HepG2 (cell line): ENCODE data around the gene C7orf57. TPM values are rescaled to one million over a fixed set of nuclear protein-coding genes. Genes with fewer than 3 reads are reported as not detected.

Experiments
- CBFB ChIP-seq: sonication (generic); formaldehyde crosslinking; IDR thresholded peaks from 2 replicates; pipeline ENCODE4 v1.4.0; 2020; ENCODE audit warnings: missing genetic modification reagents
- CCDC6 ChIP-seq: sonication (generic); formaldehyde crosslinking; IDR thresholded peaks from 2 replicates; pipeline ENCODE4 v1.8.1; 2022; ENCODE audit warnings: mild to moderate bottlenecking, missing genetic modification reagents, moderate library complexity
- DBP ChIP-seq: sonication (generic); formaldehyde crosslinking; IDR thresholded peaks from 2 replicates; pipeline ENCODE4 v1.4.0; 2020; ENCODE audit warnings: missing genetic modification reagents; ENCODE audit errors: not compliant biosample characterization
- DNMT3B ChIP-seq: conservative IDR thresholded peaks from 2 replicates; pipeline ENCODE4 v1.6.1; 2016; ENCODE audit warnings: missing biosample characterization, control low read depth
- FOXO1 ChIP-seq: sonication (generic); formaldehyde crosslinking; IDR thresholded peaks from 2 replicates; pipeline ENCODE4 v1.4.0; 2020; ENCODE audit warnings: missing genetic modification reagents
- GABPB1 ChIP-seq: IDR thresholded peaks from 2 replicates; pipeline ENCODE4 v1.6.1; 2016; ENCODE audit warnings: mild to moderate bottlenecking, missing genetic modification reagents, moderate library complexity, missing compliant biosample characterization
- HOXA3 ChIP-seq: sonication (generic); formaldehyde crosslinking; IDR thresholded peaks from 2 replicates; pipeline ENCODE4 v1.5.0; 2020; ENCODE audit warnings: missing genetic modification reagents
- KIAA2018 ChIP-seq: sonication (generic); formaldehyde crosslinking; IDR thresholded peaks from 2 replicates; pipeline ENCODE4 v1.5.0; 2020; ENCODE audit warnings: mild to moderate bottlenecking, missing genetic modification reagents, borderline replicate concordance
- MAFG ChIP-seq: sonication (generic); formaldehyde crosslinking; IDR thresholded peaks from 2 replicates; pipeline ENCODE4 v1.5.1; 2020; ENCODE audit warnings: mild to moderate bottlenecking, missing genetic modification reagents
- NFKBIZ ChIP-seq: IDR thresholded peaks from 2 replicates; pipeline ENCODE4 v1.6.1; 2018; ENCODE audit warnings: missing genetic modification reagents, missing compliant biosample characterization
- PAXIP1 ChIP-seq: sonication (generic); formaldehyde crosslinking; conservative IDR thresholded peaks from 2 replicates; pipeline ENCODE4 v1.4.0; 2020; ENCODE audit warnings: mild to moderate bottlenecking, missing genetic modification reagents, moderate library complexity
- RNF2 ChIP-seq: fragments of 450-650 bp; conservative IDR thresholded peaks from 2 replicates; pipeline ENCODE4 v1.6.1; 2016; ENCODE audit warnings: low read depth
- ZBTB37 ChIP-seq: sonication (generic); formaldehyde crosslinking; IDR thresholded peaks from 2 replicates; pipeline ENCODE4 v1.4.0; 2020; ENCODE audit warnings: mild to moderate bottlenecking, missing genetic modification reagents
- ZNF260 ChIP-seq: sonication (generic); formaldehyde crosslinking; IDR thresholded peaks from 2 replicates; pipeline ENCODE4 v1.4.0; 2020; ENCODE audit warnings: missing genetic modification reagents, low read depth, mild to moderate bottlenecking, borderline replicate concordance
- ZNF772 ChIP-seq: sonication (generic); formaldehyde crosslinking; IDR thresholded peaks from 2 replicates; pipeline ENCODE4 v1.5.0; 2020; ENCODE audit warnings: mild to moderate bottlenecking, missing genetic modification reagents
- polyA plus RNA-seq, 8 experiments: library from polyadenylated mRNA; depleted of rRNA in 3 of 8; stranded (reverse) in 7 of 8; unstranded in 1 of 8; fragments of >200 nt; fragmentation: Illumina TruSeq in 4 of 8; extraction: Trizol in 4 of 8; gene quantifications; 2 replicates each; pipeline versions ENCODE4 v1.2.1 to v1.2.3, GENCODE V29; 2011 to 2016; ENCODE audit warnings: low read depth in 4 of 8, missing spikeins in 1 of 8, mixed read lengths in 1 of 8; ENCODE audit not compliant: insufficient read depth in 1 of 8
- total RNA-seq, 5 experiments: library from RNA; depleted of rRNA; stranded (reverse); fragments of >200 nt; fragmentation: Illumina TruSeq; extraction: Trizol; gene quantifications; 2 replicates each; pipeline ENCODE4 v1.2.3, GENCODE V29; 2016; ENCODE audit warnings: low read depth in 1 of 5

C7orf57 gene
- total and polyA plus RNA-seq, 2 of the 13 experiments (the other 11 are each of a cell fraction or from before 2014, with no cell fraction given), result not detected

GRCh38 chr7:48109848-48110663 lies 74.7 kb downstream of the C7orf57 start (continued):
- TF ChIP-seq PAXIP1 (CRISPR knock-in tag) (peak; percentile 43), HOXA3 (no peak), NFKBIZ (CRISPR knock-in tag) (no peak), DBP (no peak), FOXO1 (CRISPR knock-in tag) (peak; percentile 64; the same call in 1 of the 2 replicates), ZBTB37 (no peak), DNMT3B (no peak), ZNF260 (no peak), RNF2 (no peak), MAFG (CRISPR knock-in tag) (no peak), GABPB1 (CRISPR knock-in tag) (no peak; the same call in 1 of the 2 replicates), CCDC6 (CRISPR knock-in tag) (no peak), ZNF772 (CRISPR knock-in tag) (no peak), CBFB (no peak), KIAA2018 (CRISPR knock-in tag) (no peak)
